H1 (cell line): ENCODE results near the gene RBM20. TPM values are rescaled to one million over a fixed set of nuclear protein-coding genes. Genes with fewer than 3 reads are reported as not detected.

Source experiments
- CTCF ChIA-PET: fragments of 300-600 bp; sonication (Branson Sonifier 250); formaldehyde crosslinking; loops from one replicate; lab custom pipeline; 2021; ENCODE audit not compliant: partially characterized antibody; lab: Charles Lee
- POLR2A ChIA-PET: fragments of 300-600 bp; sonication (Branson Sonifier 250); formaldehyde crosslinking; loops from one replicate; lab custom pipeline; 2021; ENCODE audit warnings: inconsistent platforms; ENCODE audit not compliant: partially characterized antibody; lab: Charles Lee
- DNase-seq, 2 experiments: peaks; one replicate each; pipeline versions ENCODE4 v3.0.0 to v3.0.0-alpha.2; 2010 to 2022; ENCODE audit warnings: low spot score in 2 of 2, low read depth in 1 of 2, mixed read lengths in 1 of 2
- FAIRE-seq: peaks from 2 replicates; lab custom pipeline; 2011; peaks lifted over from hg19 to GRCh38; lab: Jason Lieb, UNC
- H2AFZ ChIP-seq: 2 replicates; pipeline ENCODE4 v1.8.1; 2012; ENCODE audit warnings: low read length, inconsistent platforms
- H2AK5ac ChIP-seq: 2 replicates; pipeline ENCODE4 v1.6.1; 2013; ENCODE audit warnings: low read depth, low read length
- H2BK120ac ChIP-seq: replicated peaks from 2 replicates; pipeline ENCODE3; 2013; ENCODE audit warnings: low read depth, low read length, inconsistent platforms
- H2BK12ac ChIP-seq: 2 replicates; pipeline ENCODE4 v1.6.1; 2013; ENCODE audit warnings: low read depth, low read length
- H2BK15ac ChIP-seq: 2 replicates; pipeline ENCODE4 v1.6.1; 2013; ENCODE audit warnings: low read length
- H2BK20ac ChIP-seq: 2 replicates; pipeline ENCODE4 v1.6.1; 2013; ENCODE audit warnings: low read length
- H2BK5ac ChIP-seq: 2 replicates; pipeline ENCODE4 v1.6.1; 2013; ENCODE audit warnings: low read depth, low read length
- H3K14ac ChIP-seq: 2 replicates; pipeline ENCODE4 v1.6.1; 2013; ENCODE audit warnings: inconsistent platforms; ENCODE audit not compliant: insufficient read length
- H3K18ac ChIP-seq: 2 replicates; pipeline ENCODE4 v1.6.1; 2013; ENCODE audit warnings: low read length; ENCODE audit errors: extremely low read depth
- H3K23ac ChIP-seq: 2 replicates; pipeline ENCODE4 v1.6.1; 2013; ENCODE audit warnings: inconsistent platforms; ENCODE audit not compliant: insufficient read length
- H3K23me2 ChIP-seq: 2 replicates; pipeline ENCODE4 v1.6.1; 2013; ENCODE audit warnings: low read depth, low read length
- H3K27ac ChIP-seq: 2 replicates; pipeline ENCODE4 v1.6.1; 2011; ENCODE audit warnings: low read depth, low read length, inconsistent platforms
- H3K27me3 ChIP-seq, 4 experiments: replicated peaks in 1 of 4; 1 replicate in 1 of 4; 2 replicates in 3 of 4; pipeline versions ENCODE4 v1.6.1 to v1.8.1; 2011 to 2013; ENCODE audit warnings: low read length in 3 of 4, mild to moderate bottlenecking in 3 of 4, inconsistent platforms in 2 of 4, mixed read lengths in 2 of 4, moderate library complexity in 1 of 4; ENCODE audit not compliant: control insufficient read depth in 3 of 4, insufficient read depth in 3 of 4; ENCODE audit errors: extremely low read depth in 1 of 4
- H3K36me3 ChIP-seq, 4 experiments: 2 replicates each; pipeline versions ENCODE4 v1.6.1 to v1.8.1; 2011 to 2013; ENCODE audit warnings: mild to moderate bottlenecking in 4 of 4, low read length in 3 of 4, moderate library complexity in 2 of 4, control low read depth in 1 of 4, inconsistent platforms in 1 of 4; ENCODE audit not compliant: insufficient read depth in 4 of 4, control insufficient read depth in 2 of 4
- H3K4ac ChIP-seq: replicated peaks from 2 replicates; pipeline ENCODE3; 2013; ENCODE audit warnings: low read length, low read depth, mixed read lengths, inconsistent platforms; ENCODE audit not compliant: insufficient read length
- H3K4me1 ChIP-seq, 4 experiments: replicated peaks in 1 of 4; 1 replicate in 1 of 4; 2 replicates in 3 of 4; pipeline versions ENCODE4 v1.6.1 to v1.8.1; 2011 to 2013; ENCODE audit warnings: low read length in 3 of 4, inconsistent platforms in 2 of 4, mixed read lengths in 1 of 4; ENCODE audit not compliant: insufficient read depth in 4 of 4, control insufficient read depth in 3 of 4
- H3K4me2 ChIP-seq, 2 experiments: 2 replicates each; pipeline versions ENCODE4 v1.6.1 to v1.8.1; 2011 to 2013; ENCODE audit warnings: low read depth in 2 of 2, low read length in 2 of 2, control low read depth in 1 of 2, inconsistent platforms in 1 of 2, mild to moderate bottlenecking in 1 of 2; ENCODE audit not compliant: insufficient read depth in 1 of 2
- H3K4me3 ChIP-seq, 4 experiments: fragments of 200-600, 300-600 bp in 1 of 4; sonication (generic), shearing (Covaris generic), sonication (Bioruptor Twin) in 1 of 4; 2 replicates each; pipeline versions ENCODE4 v1.5.1 to v1.8.1; 2011 to 2016; ENCODE audit warnings: low read length in 4 of 4, low read depth in 3 of 4, control low read depth in 2 of 4, inconsistent platforms in 2 of 4, mild to moderate bottlenecking in 2 of 4, mixed read lengths in 1 of 4, moderate library complexity in 1 of 4; ENCODE audit not compliant: insufficient read depth in 2 of 4; ENCODE audit errors: extremely low read depth in 1 of 4
- H3K56ac ChIP-seq: replicated peaks from 2 replicates; pipeline ENCODE3; 2013; ENCODE audit warnings: low read depth, mild to moderate bottlenecking, mixed read lengths, low read length, inconsistent platforms; ENCODE audit not compliant: insufficient read length
- H3K79me1 ChIP-seq: 2 replicates; pipeline ENCODE4 v1.6.1; 2013; ENCODE audit warnings: low read depth, low read length, control low read depth
- H3K79me2 ChIP-seq, 2 experiments: 2 replicates each; pipeline versions ENCODE4 v1.6.1 to v1.8.1; 2012 to 2013; ENCODE audit warnings: low read length in 2 of 2, mild to moderate bottlenecking in 2 of 2, inconsistent platforms in 1 of 2; ENCODE audit not compliant: insufficient read depth in 2 of 2, control insufficient read depth in 1 of 2
- H3K9ac ChIP-seq, 4 experiments: replicated peaks in 1 of 4; 1 replicate in 1 of 4; 2 replicates in 3 of 4; pipeline versions ENCODE4 v1.6.1 to v1.8.1; 2011 to 2013; ENCODE audit warnings: low read depth in 3 of 4, low read length in 3 of 4, control low read depth in 2 of 4, mild to moderate bottlenecking in 2 of 4, moderate library complexity in 2 of 4, inconsistent platforms in 1 of 4; ENCODE audit errors: extremely low read depth in 1 of 4
- H3K9me3 ChIP-seq, 2 experiments: 2 replicates each; pipeline versions ENCODE4 v1.6.1 to v1.8.1; 2012 to 2013; ENCODE audit warnings: mild to moderate bottlenecking in 2 of 2, moderate library complexity in 2 of 2, control low read depth in 1 of 2, inconsistent platforms in 1 of 2, low read depth in 1 of 2, low read length in 1 of 2, mixed read lengths in 1 of 2; ENCODE audit not compliant: insufficient read depth in 2 of 2
- H4K20me1 ChIP-seq, 2 experiments: replicated peaks in 1 of 2; 2 replicates each; pipeline versions ENCODE3 to v1.8.1; 2011 to 2013; ENCODE audit warnings: inconsistent platforms in 2 of 2, low read length in 2 of 2, mild to moderate bottlenecking in 1 of 2; ENCODE audit not compliant: insufficient read depth in 2 of 2, control insufficient read depth in 1 of 2
- H4K5ac ChIP-seq: 2 replicates; pipeline ENCODE4 v1.6.1; 2013; ENCODE audit warnings: low read length, low read depth, mixed read lengths, inconsistent platforms; ENCODE audit not compliant: insufficient read length
- H4K8ac ChIP-seq: 2 replicates; pipeline ENCODE4 v1.8.0; 2013; ENCODE audit warnings: mild to moderate bottlenecking, moderate library complexity, low read length, inconsistent platforms; ENCODE audit not compliant: insufficient read depth; ENCODE audit errors: extremely low read depth
- H4K91ac ChIP-seq: replicated peaks from 2 replicates; pipeline ENCODE3; 2013; ENCODE audit warnings: low read length, mixed read lengths, inconsistent platforms; ENCODE audit not compliant: insufficient read length
- ASH2L ChIP-seq: fragments of 200-600, 300-600 bp; sonication (generic); IDR thresholded peaks from one replicate; pipeline ENCODE4 v1.7.1; 2017; ENCODE audit warnings: low read length
- EGR1 ChIP-seq: IDR thresholded peaks from 2 replicates; pipeline ENCODE4 v1.6.1; 2011; ENCODE audit warnings: low read depth, low read length, borderline replicate concordance
- TAF1 ChIP-seq: IDR thresholded peaks from 2 replicates; pipeline ENCODE4 v1.6.1; 2011; ENCODE audit warnings: mild to moderate bottlenecking, low read depth, low read length
- WGBS, 2 experiments: shearing (Covaris generic) in 1 of 2; methylation state at CpG; one replicate each; pipeline versions ENCODE4 v1.1.6 to v1.1.7; 2013 to 2015; ENCODE audit warnings: low lambda C conversion rate in 2 of 2, mixed read lengths in 2 of 2, inconsistent platforms in 1 of 2, low coverage in 1 of 2, missing lambda C conversion rate in 1 of 2; ENCODE audit not compliant: insufficient replicate concordance in 2 of 2, insufficient coverage in 1 of 2, insufficient read length in 1 of 2; ENCODE audit errors: extremely low coverage in 1 of 2, missing lambda C conversion rate in 1 of 2; 5-methylcytosine and 5-hydroxymethylcytosine counted together
- polyA plus RNA-seq, 7 experiments: library from polyadenylated mRNA; depleted of rRNA in 3 of 7; stranded (reverse) in 5 of 7; unstranded in 2 of 7; fragments of >200 nt in 5 of 7; fragments of 200-250 nt in 2 of 7; gene quantifications; 1 replicate in 5 of 7; 2 replicates in 1 of 7; 4 replicates in 1 of 7; pipeline versions ENCODE4 v1.2.1 to v1.2.3, GENCODE V29; 2011 to 2013; ENCODE audit warnings: missing spikeins in 2 of 7, mixed read lengths in 2 of 7
- total RNA-seq: library from RNA; stranded (reverse); fragmentation: NEBNext Ultra II Directional; extraction: Animal tissue kit (Norgen Biotek cat#: 25700); gene quantifications from 2 replicates; pipeline ENCODE4 v1.2.1, GENCODE V29; 2021

The RBM20 gene
- total and polyA plus RNA-seq, 2 of the 8 experiments (the other 6 are each of a cell fraction or from before 2014, with no cell fraction given), result 0.05 to 0.63 TPM

DNA sequence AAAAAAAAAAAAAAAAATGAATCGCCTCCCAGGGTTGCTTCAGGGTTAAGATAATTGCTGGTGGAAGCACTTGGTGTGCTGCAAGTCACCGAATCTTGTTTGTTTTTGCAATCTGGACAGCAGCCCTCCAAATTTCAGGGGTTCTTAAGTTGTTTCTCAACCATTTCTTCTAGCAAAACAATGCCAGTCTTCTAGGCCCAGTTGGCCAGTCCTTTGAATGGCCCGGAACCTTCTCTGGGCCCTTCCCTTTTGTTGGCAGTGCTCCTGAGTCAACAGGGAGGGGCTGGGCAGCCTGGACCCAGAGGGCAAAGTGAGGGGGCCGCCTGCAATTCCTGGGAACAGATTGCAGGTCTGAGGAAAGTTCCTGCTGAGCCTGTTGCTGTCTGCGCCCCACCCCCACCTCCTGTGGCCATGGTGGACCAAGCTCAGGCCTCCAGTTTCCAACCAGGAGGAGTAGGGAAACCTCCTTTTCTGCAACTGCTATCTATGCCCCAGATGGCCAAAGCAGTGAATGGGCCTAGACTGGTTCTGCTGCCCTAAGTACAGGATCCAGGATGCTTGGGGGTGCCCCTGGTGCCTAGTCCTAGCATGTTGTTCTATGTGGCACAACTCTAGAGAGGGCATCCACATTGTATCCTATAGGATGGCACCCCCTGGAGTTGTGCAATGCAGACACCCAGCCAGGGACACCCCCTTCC lies 196.2 kb downstream of the RBM20 start:
- Histone ChIP-seq H2BK120ac (no peak overlapping the region), H2BK12ac (peak overlapping the region; percentile 17; the same call in 1 of the 2 replicates), H3K9me3 (no peaks in the 10 kb centered on the region), H4K91ac (no peak overlapping the region), H3K9ac (no peak overlapping the region), H3K4me3 (no peak overlapping the region), H3K4me1 (no peaks in the 10 kb centered on the region; a peak in 1 of 7 replicates), H3K56ac (no peak overlapping the region), H3K36me3 (no peaks in the 10 kb centered on the region), H3K4me2 (no peak overlapping the region), H3K23me2 (no peaks in the 10 kb centered on the region), H4K8ac (no peak overlapping the region), H3K79me1 (no peaks in the 10 kb centered on the region), H2BK5ac (no peak overlapping the region), H3K27me3 (no peaks in the 10 kb centered on the region), H3K14ac (no peak overlapping the region), H3K79me2 (no peaks in the 10 kb centered on the region), H3K18ac (no peak overlapping the region), H4K20me1 (no peaks in the 10 kb centered on the region), H3K27ac (no peak overlapping the region), H2AK5ac (no peak overlapping the region), H3K23ac (no peak overlapping the region), H4K5ac (no peak overlapping the region), H2BK15ac (no peak overlapping the region), H2BK20ac (no peak overlapping the region), H2AFZ (no peak overlapping the region), H3K4ac (no peak overlapping the region)
- FAIRE-seq (no peak), DNase-seq (no peak)
- ChIA-PET POLR2A (interaction anchor here (1.2 kb wide), 1 partner anchor 20 kb away, joined by 3 read pairs; no protein-coding TSS in a partner anchor), CTCF (no interaction called here)
- WGBS, 2 experiments, result 76% methylated on average over 4 of the region's 5 CpGs; no CpG with 5 or more reads in 1 of the 2 experiments
- TF ChIP-seq ASH2L (no peak), EGR1 (no peak), TAF1 (no peak)
